Prostate gland (tissue), 2 donors: Measurements from ENCODE around the gene NTN5. TPM values are rescaled to one million over a fixed set of nuclear protein-coding genes. Genes with fewer than 3 reads are reported as not detected.

Experiments used
- DNase-seq: peaks from one replicate; pipeline ENCODE4 v3.0.0-alpha.2; 2019; ENCODE audit warnings: low spot score
- H3K27ac ChIP-seq, 2 donors: fragments of 200-600 bp; sonication (generic); 2 replicates each; pipeline ENCODE4 v1.5.1; 2017 to 2019
- H3K27me3 ChIP-seq: fragments of 200-600 bp; sonication (generic); replicated peaks from 2 replicates; pipeline ENCODE4 v1.5.1; 2019; ENCODE audit not compliant: insufficient read depth
- H3K36me3 ChIP-seq, 2 donors: fragments of 200-600 bp; sonication (generic); 1 replicate in 1 of 2; 2 replicates in 1 of 2; pipeline versions ENCODE4 v1.5.1 to v1.8.1; 2017 to 2019
- H3K4me1 ChIP-seq: fragments of 200-600 bp; sonication (generic); replicated peaks from 2 replicates; pipeline ENCODE4 v1.5.1; 2019
- H3K4me3 ChIP-seq, 2 donors: fragments of 200-600 bp; sonication (generic); 2 replicates each; pipeline ENCODE4 v1.5.1; 2017 to 2019
- H3K9me3 ChIP-seq: fragments of 200-600 bp; sonication (generic); 2 replicates; pipeline ENCODE4 v1.5.1; 2017
- POLR2A ChIP-seq: fragments of 450-650 bp; IDR thresholded peaks from one replicate; pipeline ENCODE4 v1.6.1; 2016; ENCODE audit warnings: antibody characterized with exemption, mild to moderate bottlenecking
- POLR2AphosphoS5 ChIP-seq: sonication (generic); formaldehyde crosslinking; IDR thresholded peaks from one replicate; pipeline ENCODE4 v1.6.1; 2017; ENCODE audit warnings: antibody characterized with exemption
- WGBS: methylation state at CpG from one replicate; pipeline ENCODE4 v1.1.5; 2018; 5-methylcytosine and 5-hydroxymethylcytosine counted together
- intact Hi-C: fragments of 100-400 bp; cut with DNase I; formaldehyde crosslinking; loops from one replicate; pipeline ENCODE4 v1.14.2; 2022
- total RNA-seq, 2 donors: library from RNA; depleted of rRNA; stranded (reverse); fragments of >200 nt; gene quantifications; one replicate each; pipeline ENCODE4 v1.1.0, GENCODE V29; 2016
- TF ChIP-seq, protein P1 (sequence below), 4 experiments: fragments of 200-600 bp in 2 of 4; fragments of 450-650 bp in 2 of 4; sonication (generic) in 2 of 4; IDR thresholded peaks; 1 replicate in 3 of 4; 2 replicates in 1 of 4; pipeline ENCODE4 v1.5.1; 2016 to 2019; ENCODE audit warnings: antibody characterized with exemption in 4 of 4, mild to moderate bottlenecking in 2 of 4, moderate library complexity in 2 of 4

The NTN5 gene
- total RNA-seq, 2 donors from 2014 or later = 0.91 to 2.6 TPM

GRCh38 chr19:48713864-48714755 lies 41.3 kb upstream of the NTN5 start:
- WGBS = under 1% methylated on average over 65 of the region's 67 CpGs
- peak; percentile 99 for DNase-seq
- H3K36me3 ChIP-seq = no peaks in the 10 kb centered on the region
- intact Hi-C loops = loop anchor here (5.0 kb wide), 1 partner anchor 72 kb away; no protein-coding TSS in a partner anchor
- H3K27ac ChIP-seq = peak overlapping the region; percentile 81 to 88
- peaks cover 8% of the 10 kb centered on the region for H3K4me1 ChIP-seq
- peak overlapping the region; percentile 47 to 49 for H3K4me3 ChIP-seq
- TF ChIP-seq, protein P1, sequence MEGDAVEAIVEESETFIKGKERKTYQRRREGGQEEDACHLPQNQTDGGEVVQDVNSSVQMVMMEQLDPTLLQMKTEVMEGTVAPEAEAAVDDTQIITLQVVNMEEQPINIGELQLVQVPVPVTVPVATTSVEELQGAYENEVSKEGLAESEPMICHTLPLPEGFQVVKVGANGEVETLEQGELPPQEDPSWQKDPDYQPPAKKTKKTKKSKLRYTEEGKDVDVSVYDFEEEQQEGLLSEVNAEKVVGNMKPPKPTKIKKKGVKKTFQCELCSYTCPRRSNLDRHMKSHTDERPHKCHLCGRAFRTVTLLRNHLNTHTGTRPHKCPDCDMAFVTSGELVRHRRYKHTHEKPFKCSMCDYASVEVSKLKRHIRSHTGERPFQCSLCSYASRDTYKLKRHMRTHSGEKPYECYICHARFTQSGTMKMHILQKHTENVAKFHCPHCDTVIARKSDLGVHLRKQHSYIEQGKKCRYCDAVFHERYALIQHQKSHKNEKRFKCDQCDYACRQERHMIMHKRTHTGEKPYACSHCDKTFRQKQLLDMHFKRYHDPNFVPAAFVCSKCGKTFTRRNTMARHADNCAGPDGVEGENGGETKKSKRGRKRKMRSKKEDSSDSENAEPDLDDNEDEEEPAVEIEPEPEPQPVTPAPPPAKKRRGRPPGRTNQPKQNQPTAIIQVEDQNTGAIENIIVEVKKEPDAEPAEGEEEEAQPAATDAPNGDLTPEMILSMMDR (IDR thresholded peaks at IDR 0.05) = peak in 3 of 4 experiments; percentile 18 to 38 (median 38)
- TF ChIP-seq POLR2A = peak; percentile 85
- peak; percentile 81 for TF ChIP-seq POLR2AphosphoS5
- no peaks in the 10 kb centered on the region for H3K9me3 ChIP-seq
- no peaks in the 10 kb centered on the region for H3K27me3 ChIP-seq

GRCh38 chr19:48713041-48713863 lies 40.4 kb upstream of the NTN5 start:
- no peak for DNase-seq
- peaks cover 8% of the 10 kb centered on the region for H3K4me1 ChIP-seq
- intact Hi-C loops = loop anchor here (5.0 kb wide), 1 partner anchor 71 kb away; no protein-coding TSS in a partner anchor
- TF ChIP-seq, protein P1 (IDR thresholded peaks at IDR 0.05) = peak in 1 of 4 experiments; percentile 17
- TF ChIP-seq POLR2AphosphoS5 (no peak), POLR2A (no peak)
- no peaks in the 10 kb centered on the region for H3K36me3 ChIP-seq
- WGBS = 14% methylated on average over 25 of the region's 25 CpGs
- peak overlapping the region; percentile 47 to 49 for H3K4me3 ChIP-seq
- H3K9me3 ChIP-seq = no peaks in the 10 kb centered on the region
- no peaks in the 10 kb centered on the region for H3K27me3 ChIP-seq
- peak overlapping the region; percentile 59 to 67 for H3K27ac ChIP-seq

DNA sequence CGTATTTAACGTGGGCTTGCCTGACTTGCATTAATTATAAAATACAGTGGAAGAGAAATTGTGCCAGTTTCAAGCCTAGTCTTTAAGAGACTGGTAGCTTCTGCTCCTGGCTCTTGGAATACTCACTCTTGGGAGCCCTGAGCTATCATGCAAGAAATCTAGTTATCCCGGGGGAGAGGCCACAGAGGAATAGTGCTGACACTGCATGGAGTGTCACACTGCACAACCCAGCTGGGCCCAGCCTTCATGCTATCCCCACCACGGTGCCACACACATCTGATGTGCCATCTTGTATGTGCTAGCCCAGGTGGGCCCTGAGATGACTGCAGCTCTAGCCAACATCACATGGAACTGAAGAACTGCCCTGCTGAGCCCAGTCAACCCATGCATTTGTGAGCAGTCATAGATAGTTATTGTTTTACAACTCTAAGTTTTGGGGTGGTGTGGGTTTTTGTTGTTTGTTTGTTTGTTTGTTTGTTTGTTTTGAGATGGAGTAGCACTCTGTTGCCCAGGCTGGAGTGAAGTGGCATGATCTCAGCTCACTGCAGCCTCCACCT lies 38.4 kb upstream of the NTN5 start:
- WGBS = 94% methylated on average over 4 of the region's 4 CpGs
- peaks cover 4% of the 10 kb centered on the region for H3K4me1 ChIP-seq
- no peak overlapping the region for H3K4me3 ChIP-seq
- H3K9me3 ChIP-seq = no peaks in the 10 kb centered on the region
- H3K36me3 ChIP-seq = no peaks in the 10 kb centered on the region
- TF ChIP-seq POLR2A = no peak
- TF ChIP-seq POLR2AphosphoS5 = no peak
- TF ChIP-seq, protein P1 (IDR thresholded peaks at IDR 0.05) = no peak
- H3K27ac ChIP-seq = no peak overlapping the region
- intact Hi-C loops = loop anchor here (5.0 kb wide), 1 partner anchor 69 kb away; no protein-coding TSS in a partner anchor
- H3K27me3 ChIP-seq = no peaks in the 10 kb centered on the region
- no peak for DNase-seq

- Histone ChIP-seq H3K27me3 (no peaks in the 10 kb centered on the region), H3K36me3 (no peaks in the 10 kb centered on the region), H3K4me3 (no peak overlapping the region), H3K4me1 (no peaks in the 10 kb centered on the region), H3K9me3 (no peaks in the 10 kb centered on the region), H3K27ac (no peak overlapping the region)
- DNase-seq = no peak
- intact Hi-C loops = no loop called here
- no peak for TF ChIP-seq POLR2AphosphoS5
- no peak for TF ChIP-seq POLR2A
- TF ChIP-seq, protein P1 (IDR thresholded peaks at IDR 0.05) = no peak
- 61% methylated on average over 11 of the region's 11 CpGs for WGBS
These were observed 35.7 kb upstream of the NTN5 start for GRCh38 chr19:48708471-48708870.
